Superior temporal gyrus (tissue), 1 donor: ENCODE measurements around the gene NEDD8.

Source experiments
- DNase-seq: peaks from one replicate; pipeline ENCODE4 v3.0.0-alpha.2; 2016; ENCODE audit errors: extremely low spot score

The NEDD8 gene

DNA sequence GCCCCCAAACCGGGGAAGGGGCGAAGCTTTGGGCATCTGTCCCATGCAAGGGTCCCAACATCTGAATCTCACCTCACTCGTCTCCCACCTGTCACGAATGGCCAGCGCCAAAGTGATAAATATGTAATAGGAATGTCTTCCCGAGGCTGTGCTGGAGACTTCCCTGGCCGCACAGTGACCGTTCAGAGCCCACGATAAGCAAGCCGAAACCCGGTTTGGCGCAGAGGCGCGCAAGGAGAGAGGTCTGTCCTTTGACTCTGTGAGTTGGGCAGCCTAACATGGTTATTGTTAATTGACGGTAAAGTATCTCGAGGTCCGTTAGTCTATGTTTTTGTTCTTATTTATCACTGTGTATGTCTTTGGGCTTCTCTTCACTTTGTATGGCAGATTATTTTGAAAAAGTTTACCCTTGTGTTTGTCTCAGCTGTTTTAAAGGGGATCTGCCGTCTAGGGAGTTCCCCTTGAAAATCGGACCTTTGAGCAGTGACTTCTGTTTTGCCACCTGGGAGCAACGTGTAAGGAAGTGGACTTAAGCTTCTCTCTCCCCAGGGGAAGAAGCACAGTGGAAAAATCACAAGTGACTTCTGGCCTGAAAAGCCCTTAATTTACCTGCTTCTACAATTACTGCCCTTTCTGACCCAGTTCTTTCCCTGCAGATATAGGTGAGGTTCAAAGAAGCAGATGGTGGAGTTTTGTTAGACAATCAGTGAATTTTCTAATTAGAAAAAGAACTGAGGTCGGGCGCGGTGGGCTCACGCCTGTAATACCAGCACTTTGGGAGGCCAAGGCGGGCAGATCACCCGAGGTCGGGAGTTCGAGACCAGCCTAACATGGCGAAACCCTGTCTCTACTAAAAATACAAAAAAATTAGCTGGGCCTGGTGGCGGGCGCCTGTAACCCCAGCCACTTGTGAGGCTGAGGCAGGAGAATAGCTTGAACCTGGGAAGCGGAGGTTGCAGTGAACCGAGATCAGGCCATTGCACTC lies 35.8 kb downstream of the NEDD8 start:
- DNase-seq, result no peak

DNA sequence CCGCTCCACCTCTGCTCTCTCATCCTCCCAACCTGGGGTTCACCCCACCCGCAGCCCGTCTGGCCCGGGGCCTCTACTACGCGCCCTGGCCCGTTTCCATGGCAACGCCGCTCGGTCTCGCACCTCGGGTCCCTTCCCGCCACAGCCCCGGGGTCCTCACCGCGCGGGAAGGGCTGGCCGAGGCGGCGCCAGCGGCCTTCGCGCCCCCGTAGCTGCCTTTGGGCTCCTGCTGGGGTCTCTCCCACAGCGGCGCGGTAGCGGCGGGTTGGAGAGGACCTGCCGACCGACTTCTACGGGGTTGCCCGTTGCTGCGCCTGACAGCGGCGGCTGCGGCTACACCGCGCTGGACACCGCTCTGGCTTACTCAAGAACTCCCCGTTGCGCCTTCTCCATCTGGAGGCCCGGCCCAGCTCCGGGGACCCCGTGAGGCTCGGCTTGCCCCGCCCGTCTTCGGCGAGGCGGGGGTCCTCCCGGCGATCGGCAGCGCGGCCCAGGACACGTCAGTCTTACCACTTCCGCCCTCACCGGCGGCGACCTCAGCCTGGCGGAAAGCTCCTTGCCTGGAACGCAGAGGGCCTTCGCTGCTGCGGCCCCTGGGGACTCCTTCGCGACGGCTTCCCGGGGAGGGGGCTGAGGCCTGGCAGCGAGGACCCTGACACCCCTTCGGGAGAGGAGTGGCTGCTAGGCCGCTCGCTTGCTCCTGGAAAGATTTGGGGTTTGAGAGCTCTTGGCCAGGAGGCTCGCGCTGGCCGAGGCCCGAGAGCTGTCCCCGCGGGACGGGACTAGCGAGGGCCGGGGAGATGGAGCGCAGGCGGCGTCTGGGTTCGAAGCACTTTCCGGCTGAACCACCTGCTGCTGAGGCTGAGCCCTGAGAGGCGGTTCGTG lies 36.7 kb downstream of the NEDD8 start, which contains the start of gene TM9SF1:
Gene TM9SF1, minus strand, starts transcription at position 256 of the 885 bp plus-strand sequence. CDS start 422 bp downstream, outside the sequence.
- DNase-seq, result peak; percentile 78

DNA sequence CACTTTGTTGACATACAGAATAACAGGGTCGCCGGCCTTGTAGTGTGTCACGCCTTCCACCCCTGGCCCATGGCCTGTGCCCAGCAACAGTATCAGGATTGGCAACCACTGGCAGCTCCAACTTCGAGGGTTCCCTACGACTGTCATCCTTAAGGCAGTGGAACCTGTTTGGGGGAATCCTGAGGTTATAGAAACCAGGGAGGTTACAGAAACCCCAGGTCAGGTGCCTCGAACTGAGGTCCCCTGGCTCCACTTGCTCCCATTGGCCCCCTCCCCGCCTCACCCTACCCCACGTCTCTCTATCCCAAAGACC lies 37.3 kb downstream of the NEDD8 start:
- DNase-seq, result no peak

DNA sequence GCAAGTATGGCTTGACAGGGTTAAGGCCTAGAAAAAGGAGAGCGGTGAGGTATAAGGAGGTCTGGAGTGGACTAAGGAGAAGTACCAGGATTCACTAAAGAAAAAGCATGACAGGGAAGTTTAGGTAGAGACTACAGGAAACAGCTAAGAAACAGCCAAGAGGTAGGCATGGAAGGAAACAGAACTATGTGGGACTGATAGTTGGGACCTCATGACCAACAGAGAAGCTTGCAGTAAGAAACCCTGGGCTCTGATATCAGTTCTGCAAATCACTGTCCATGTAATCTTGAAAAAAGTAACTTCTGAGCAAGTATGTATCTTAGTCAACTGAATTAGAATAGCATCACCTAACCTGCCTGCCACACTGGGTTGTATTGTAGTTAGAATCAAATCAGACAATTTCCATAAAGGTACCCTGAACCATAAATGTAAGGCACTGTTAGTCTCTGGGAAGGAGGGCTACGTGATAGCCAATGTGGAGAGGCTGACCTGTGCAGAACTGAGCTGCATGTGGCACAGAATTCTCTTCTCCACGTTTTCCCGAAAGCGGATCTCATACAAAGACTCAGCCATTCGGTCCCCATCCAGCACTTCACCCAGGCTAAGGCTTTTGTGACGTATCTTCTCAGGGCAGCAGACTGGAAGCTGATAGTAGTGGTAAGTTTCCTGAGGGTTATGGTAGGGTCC lies 37.8 kb downstream of the NEDD8 start:
- no peak for DNase-seq

DNA sequence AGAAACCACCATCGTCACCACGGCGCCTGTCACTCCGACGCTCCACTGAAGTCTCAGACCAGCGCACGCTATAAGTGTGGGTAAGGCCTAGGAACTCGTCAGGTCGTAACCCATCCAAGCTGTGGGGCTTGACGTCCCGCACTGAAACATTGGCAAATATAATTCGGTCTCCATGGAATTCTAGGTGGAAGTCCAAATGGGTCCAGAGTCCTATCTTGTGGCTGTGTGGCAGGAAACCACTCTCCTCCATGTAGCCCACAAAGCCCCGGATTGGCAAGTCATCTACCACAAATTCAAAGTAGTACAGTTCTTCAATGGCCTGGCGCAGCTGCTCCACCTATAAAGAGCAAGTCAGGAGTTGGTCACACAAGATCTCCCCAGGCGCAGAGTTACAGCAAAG lies 39.2 kb downstream of the NEDD8 start:
- no peak for DNase-seq

DNA sequence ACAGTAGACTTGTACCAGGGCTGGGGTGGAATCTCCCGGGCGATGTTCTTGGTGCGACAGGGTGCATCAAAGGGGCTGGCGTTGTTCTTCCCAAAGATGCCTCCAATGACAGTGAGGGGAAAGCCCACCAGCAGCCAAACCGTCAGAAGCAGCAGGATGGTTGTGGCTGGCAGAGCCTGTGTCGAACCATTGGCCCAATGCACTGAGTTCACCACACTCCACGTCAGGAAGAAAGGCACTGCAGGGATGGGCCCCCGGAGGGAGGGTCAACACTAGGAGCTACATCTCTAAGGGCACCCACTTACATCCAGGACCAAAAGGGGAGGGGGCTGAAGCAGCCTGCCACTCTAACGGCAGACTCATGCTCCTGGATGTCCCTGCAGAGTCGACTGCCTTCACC lies 41.8 kb downstream of the NEDD8 start:
- DNase-seq, result no peak

DNA sequence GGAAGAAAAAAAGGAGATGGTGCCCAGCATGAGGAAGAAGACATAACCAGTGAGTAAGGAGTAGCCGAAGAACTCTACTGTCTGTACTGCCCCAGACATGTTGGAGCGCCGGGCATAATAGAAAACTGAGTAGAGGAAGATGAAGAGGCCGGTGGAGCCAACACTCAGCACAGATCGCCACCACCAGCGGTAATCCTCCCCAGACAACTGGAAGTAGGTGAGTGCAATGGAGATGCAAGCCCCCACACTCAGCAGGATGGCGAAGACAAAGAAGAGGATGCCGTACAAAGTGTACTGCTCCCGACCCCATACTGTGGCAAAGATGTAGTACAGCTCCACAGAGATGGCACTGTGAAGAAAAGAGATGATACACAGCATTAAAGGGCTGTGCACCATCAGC lies 42.7 kb downstream of the NEDD8 start:
- no peak for DNase-seq

DNA sequence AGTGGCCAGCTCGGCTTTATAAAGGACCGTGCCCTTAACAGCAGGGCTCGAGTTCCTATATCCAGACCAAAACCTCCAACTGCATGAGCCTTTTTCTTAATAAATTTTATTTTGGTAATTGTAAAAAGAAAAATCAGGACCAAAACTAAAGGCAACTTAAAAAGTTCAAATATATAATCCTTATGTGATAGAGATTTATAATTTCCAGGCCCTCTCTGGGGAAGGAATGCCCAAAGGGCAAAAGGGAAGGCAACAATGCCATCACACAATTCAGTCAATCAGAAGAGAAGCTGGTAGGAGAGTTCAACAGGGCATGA lies 43.1 kb downstream of the NEDD8 start:
- DNase-seq, result no peak

DNA sequence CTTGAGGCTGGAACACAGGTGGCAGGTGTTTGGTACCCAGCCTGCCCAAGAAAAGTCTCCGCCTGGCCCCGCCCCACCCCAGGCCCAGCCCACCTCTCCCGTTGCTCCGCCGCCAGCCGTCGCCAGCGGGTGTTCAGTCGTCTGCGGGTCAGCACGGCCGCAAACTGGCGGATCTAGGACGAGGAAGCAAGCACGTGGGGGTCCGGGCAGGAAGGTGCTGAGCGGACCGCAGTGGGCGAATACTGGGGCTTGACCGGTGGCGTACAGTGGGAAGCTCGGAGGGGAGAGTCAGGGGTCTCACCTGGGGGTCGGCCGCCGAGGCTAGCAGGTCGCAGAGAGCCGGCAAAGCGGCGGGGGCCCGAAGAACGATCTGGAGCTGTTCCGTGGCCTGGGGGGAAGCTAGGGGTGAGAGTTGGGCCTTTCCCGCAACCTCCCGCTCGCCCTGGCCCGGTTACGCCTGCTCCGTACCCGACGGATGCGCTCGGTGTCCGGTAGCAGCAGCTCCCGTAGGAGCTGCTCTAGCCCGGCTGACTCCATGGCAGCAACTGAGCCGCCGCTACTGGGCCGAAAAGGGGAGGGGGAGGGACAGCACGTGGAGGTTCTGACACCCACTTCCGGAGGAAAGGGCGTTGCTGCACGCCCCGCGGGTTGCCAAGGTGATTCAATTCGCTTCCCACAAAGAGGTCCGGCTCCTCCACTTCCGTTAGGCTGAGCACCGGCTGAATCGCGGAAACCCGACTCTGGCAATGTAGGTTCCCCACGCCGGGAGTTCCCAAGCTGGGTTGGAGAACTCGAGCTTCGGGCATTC lies 43.7 kb downstream of the NEDD8 start, which contains the start of gene IPO4:
Gene IPO4, minus strand, starts transcription at position 566 of the 808 bp plus-strand sequence. Its CDS starts 29 bp downstream, at position 537.
- DNase-seq, result peak; percentile 97

DNA sequence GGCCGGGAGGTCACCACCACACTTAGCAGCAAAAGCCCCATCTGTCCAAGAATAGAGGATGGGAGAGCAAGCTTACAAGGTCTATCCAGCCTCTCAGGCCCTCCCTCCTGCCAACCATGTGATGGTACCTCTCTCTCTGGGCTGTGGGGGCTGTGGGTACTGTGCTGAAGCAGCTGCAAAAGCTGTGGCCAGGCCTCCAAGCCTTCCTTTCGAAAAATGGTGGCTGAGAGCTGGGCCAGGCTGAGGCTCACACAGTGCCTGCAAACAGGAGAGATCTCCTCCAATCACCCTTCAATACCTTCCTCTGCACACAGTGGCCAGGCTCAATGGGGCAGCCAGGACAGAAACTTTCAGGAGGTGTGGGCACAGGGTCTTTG lies 44.6 kb downstream of the NEDD8 start:
- DNase-seq, result no peak

DNA sequence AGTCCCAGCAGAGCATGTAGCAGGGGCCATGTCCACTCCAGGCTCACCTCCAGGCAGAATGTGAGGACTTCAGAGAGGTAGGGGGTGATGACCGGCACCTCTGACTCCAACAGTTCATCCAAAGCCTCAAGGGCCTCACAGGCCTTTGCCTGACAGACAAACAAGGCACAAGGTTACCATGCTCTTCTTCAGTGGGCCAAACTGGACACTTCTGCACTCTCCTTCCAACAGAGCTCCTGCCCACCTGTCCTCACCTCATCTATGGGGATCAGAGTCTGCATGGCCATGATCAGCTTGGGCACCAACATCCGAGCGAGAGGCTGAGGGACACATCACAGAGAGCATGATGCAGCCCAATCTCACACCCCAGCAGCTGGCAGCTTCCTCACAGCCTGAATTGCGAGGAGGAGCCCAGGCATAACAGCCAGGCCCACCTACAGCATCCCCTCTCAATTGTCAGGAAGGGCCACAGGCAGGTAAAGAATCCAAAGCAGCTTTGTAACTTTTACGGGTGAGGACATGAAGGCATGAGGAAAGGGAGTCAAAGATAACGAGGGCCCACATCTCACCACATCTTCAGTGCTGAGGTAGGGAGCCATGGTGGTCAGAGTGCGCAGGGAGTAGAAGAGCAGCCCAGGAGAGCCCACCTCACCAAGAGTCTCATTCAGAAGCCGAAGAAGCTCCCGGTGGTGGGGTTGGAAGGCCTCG lies 45.2 kb downstream of the NEDD8 start:
- no peak for DNase-seq

DNA sequence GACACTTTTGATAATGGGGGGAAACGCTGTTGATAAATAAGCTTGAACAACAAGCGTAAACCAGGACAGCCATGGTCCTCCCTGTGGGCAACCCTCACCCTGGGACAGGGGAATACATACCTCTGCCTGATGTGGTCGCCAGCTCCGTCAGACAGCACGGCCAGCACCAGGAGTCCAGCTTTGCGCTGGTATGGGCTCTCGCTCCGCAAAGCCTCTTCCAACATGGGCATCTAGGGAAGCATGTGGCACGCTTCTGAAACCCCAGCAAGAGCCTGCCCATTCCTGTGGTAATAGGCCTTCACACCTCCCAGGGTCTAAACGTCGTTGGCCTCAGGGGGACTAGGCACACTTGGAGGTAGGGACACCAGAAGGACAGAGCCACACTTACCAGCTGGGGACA lies 46.4 kb downstream of the NEDD8 start:
- DNase-seq, result no peak

DNA sequence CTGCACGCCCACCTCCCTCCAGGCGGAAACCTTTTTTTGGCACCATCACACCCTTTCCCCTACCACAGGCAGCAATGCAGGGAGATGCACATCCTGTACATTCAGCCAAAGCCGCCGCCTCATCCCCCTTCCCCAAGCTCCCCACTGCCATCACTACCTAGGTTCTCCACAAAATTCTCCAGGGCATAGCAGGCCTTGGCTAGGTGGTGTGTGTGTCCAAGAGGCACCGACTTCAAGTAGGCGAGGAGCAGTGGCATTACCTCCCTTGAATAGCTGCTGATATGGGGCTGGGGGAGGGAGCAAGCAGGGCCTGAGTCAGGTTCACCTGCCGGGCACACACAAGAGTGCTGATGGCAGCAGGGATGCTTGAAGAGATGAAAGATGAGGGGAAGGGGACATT lies 47.1 kb downstream of the NEDD8 start:
- DNase-seq, result no peak

DNA sequence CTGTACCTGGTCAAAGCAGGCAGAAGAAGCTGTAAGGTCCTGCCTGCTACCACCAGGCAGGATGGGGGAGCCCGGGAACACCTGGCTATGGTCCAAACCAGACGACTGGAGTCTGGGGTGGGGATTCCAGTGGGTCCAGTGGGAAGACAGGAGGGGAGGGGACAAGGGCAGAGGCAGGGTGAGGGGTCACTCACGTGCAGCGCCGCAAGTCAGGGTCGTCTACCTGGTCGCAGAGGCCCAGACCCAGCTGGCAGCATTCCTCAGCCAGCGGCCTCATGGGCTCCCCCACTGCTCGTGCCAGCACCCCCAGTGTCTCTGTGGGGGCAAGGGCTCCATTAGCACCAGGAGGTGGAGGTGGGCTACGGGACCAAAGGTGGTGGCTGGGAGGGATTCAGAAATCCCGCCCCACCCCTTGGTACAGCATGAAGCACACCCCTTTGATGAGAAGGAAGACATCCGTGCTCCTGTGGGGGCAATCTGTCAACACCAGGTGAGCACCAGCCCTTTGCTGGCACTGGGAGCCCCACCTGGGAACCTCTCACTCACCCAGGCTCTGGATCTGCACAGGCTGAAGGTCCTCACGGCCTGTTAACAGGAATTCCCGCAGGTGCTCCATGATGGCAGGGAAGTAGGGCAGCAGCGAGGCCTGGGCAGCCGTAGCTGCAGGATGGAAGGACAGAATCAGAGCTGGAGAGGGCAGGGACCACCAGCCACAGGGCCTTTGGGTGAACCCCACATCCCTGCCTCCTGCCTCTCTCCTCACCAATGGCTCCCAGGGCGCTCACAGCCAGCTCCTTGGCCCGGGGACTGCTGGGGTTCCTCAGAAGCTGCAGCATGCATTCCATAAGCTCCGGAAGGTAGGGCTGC lies 47.8 kb downstream of the NEDD8 start:
- no peak for DNase-seq

DNA sequence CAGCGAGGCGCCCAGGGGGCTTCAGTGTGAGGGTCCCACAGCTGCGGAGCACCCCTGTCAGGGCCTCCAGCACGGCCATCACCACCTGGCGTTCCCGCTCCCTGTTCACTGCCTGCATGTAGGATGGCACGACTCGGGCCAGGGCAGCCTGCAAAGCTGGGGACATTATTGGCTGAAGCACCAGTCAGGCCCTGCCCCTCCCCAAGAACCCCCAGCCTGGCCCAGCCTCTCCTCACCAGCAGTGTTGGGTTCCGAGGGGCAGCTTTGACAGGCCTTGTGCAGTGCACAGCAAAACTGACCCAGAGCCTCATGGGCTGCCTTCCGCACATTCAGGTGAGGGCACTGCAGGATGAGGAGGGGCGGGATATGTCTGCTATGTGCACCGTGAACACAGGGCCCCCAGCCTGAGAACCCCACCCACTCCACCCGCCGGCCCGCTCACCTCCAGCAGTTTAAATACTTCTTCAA lies 49.1 kb downstream of the NEDD8 start:
- no peak for DNase-seq

DNA sequence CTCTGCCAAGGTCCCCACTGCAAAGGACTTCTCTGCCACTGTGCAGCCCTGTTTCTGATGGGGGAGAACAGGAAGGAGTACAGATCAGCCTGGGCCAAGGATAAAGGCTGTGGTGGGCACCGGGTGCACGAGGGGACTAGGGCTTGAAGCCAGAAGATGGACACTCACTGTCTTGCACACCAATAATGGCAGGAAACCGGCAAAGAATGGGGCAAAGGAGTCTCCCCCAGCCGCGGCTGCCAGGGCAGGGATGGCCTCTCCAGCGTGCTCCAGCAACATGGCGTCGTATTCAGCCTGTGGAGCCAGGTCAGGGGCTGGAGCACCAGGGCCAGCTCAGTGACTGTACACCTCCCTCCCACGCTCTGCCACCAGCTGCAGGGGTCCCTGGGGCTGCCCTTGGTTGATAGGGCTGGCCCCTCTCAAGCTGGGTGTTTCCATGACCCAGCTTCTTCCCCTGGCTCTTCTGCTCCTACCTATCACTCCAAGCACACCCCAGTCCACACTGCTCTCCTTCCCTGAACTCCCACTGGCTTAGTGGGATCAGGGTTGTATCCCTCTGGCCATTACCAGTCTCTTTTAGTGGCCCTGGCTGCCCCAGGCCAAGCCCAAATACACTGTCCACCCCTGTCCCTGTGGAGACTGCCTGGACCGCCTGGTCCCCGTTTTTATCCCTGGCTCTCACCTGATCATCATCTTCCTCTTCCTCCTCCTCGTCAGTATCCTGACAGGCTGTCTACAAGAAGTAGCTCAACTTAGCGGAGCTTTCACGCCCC lies 49.9 kb downstream of the NEDD8 start:
- DNase-seq, result no peak

DNA sequence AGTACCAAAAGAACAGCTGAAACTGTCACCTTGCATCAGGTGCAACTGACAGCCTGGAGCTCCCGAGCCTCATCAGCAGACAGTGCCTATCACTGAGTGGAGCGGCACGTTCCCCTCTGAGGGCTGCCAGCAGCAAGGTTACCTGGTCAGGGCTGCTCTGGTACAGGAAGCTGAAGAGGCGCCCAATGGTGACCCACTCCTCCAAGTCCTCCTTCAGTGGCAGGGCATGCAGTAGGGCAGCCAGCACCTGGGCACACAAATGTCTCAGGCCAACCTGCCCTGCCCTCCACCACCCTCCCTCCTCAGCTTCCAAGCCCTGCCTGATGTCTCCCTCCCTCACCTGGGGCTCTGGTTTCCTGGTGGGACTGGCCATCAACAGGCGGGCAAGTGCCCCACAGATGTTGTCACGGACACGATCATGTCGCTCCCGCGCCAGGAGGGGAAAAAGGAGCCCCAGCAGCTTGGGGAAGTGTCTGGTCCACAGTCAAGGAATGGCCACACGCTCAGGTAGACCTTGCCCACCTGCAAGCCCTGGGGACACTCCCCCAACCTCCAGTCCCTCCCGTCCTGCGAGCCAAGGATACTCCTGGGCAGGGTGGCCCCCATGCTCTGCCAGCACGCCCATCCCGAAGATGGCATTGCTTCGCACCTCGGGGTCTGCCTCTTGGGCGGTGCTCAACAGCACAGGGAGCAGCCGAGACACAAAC lies 50.6 kb downstream of the NEDD8 start:
- no peak for DNase-seq
